HEK293T (cell line): ENCODE results near the gene THOC1.

ENCODE experiments used
- CTCF ChIA-PET: fragments of 350-600 bp; formaldehyde crosslinking; extraction: SDS; loops from one replicate; lab custom pipeline; 2021; ENCODE audit warnings: antibody characterized with exemption, inconsistent platforms; lab: Yijun Ruan, JAX
- POLR2A ChIA-PET: fragments of 350-600 bp; formaldehyde crosslinking; extraction: SDS; loops from one replicate; lab custom pipeline; 2020; ENCODE audit warnings: antibody characterized with exemption, inconsistent platforms; lab: Yijun Ruan, JAX
- DNase-seq: peaks from one replicate; pipeline ENCODE4 v3.0.0; 2012; ENCODE audit warnings: mixed read lengths; ENCODE audit errors: extremely low spot score
- ARNT ChIP-seq: fragments of 450-650 bp; IDR thresholded peaks from 2 replicates; pipeline ENCODE4 v1.6.1; 2017; ENCODE audit warnings: mild to moderate bottlenecking
- BHLHE40 ChIP-seq: fragments of 450-650 bp; IDR thresholded peaks from 2 replicates; pipeline ENCODE4 v1.6.1; 2016; ENCODE audit warnings: mild to moderate bottlenecking, moderate library complexity, borderline replicate concordance
- CTBP1 ChIP-seq: fragments of 450-650 bp; IDR thresholded peaks from 2 replicates; pipeline ENCODE4 v1.6.1; 2016; ENCODE audit warnings: borderline replicate concordance
- ELF4 ChIP-seq: fragments of 450-650 bp; IDR thresholded peaks from 2 replicates; pipeline ENCODE4 v1.6.1; 2017; ENCODE audit warnings: antibody characterized with exemption
- FOXA1 ChIP-seq: fragments of 450-650 bp; IDR thresholded peaks from 2 replicates; pipeline ENCODE4 v1.6.1; 2016; ENCODE audit warnings: mild to moderate bottlenecking
- FOXK2 ChIP-seq: fragments of 450-650 bp; IDR thresholded peaks from 2 replicates; pipeline ENCODE4 v1.6.1; 2016; ENCODE audit warnings: mild to moderate bottlenecking
- FOXM1 ChIP-seq: fragments of 450-650 bp; IDR thresholded peaks from 2 replicates; pipeline ENCODE4 v1.6.1; 2017; ENCODE audit warnings: mild to moderate bottlenecking, borderline replicate concordance
- HDGF ChIP-seq: fragments of 450-650 bp; IDR thresholded peaks from 2 replicates; pipeline ENCODE4 v1.6.1; 2017; ENCODE audit warnings: antibody characterized with exemption, borderline replicate concordance
- L3MBTL2 ChIP-seq: fragments of 450-650 bp; conservative IDR thresholded peaks from 2 replicates; pipeline ENCODE4 v1.6.1; 2016; ENCODE audit warnings: mild to moderate bottlenecking
- LEF1 ChIP-seq: fragments of 450-650 bp; IDR thresholded peaks from 2 replicates; pipeline ENCODE4 v1.6.1; 2017; ENCODE audit warnings: mild to moderate bottlenecking, borderline replicate concordance
- NFRKB ChIP-seq: fragments of 450-650 bp; IDR thresholded peaks from 2 replicates; pipeline ENCODE4 v1.6.1; 2016; ENCODE audit warnings: mild to moderate bottlenecking, moderate library complexity
- SP1 ChIP-seq: fragments of 450-650 bp; IDR thresholded peaks from 2 replicates; pipeline ENCODE4 v1.6.1; 2017
- SUZ12 ChIP-seq: fragments of 450-650 bp; IDR thresholded peaks from 2 replicates; pipeline ENCODE4 v1.6.1; 2016; ENCODE audit warnings: mild to moderate bottlenecking
- TARDBP ChIP-seq: fragments of 450-650 bp; IDR thresholded peaks from 2 replicates; pipeline ENCODE4 v1.6.1; 2016
- ZNF384 ChIP-seq: fragments of 450-650 bp; IDR thresholded peaks from 2 replicates; pipeline ENCODE4 v1.6.1; 2016
- TF ChIP-seq, protein P1 (sequence below): fragments of 450-650 bp; IDR thresholded peaks from 2 replicates; pipeline ENCODE4 v1.6.1; 2016

Gene THOC1

GRCh38 chr18:240175-240574 lies 27.7 kb downstream of the THOC1 start:
- CTCF ChIA-PET = no interaction called here
- DNase-seq = no peak
- POLR2A ChIA-PET = no interaction called here
- no peak for TF ChIP-seq L3MBTL2
- TF ChIP-seq ARNT = no peak
- no peak for TF ChIP-seq FOXM1
- no peak for TF ChIP-seq HDGF
- no peak for TF ChIP-seq BHLHE40
- TF ChIP-seq ELF4 = no peak
- TF ChIP-seq TARDBP = no peak
- TF ChIP-seq, protein P1, sequence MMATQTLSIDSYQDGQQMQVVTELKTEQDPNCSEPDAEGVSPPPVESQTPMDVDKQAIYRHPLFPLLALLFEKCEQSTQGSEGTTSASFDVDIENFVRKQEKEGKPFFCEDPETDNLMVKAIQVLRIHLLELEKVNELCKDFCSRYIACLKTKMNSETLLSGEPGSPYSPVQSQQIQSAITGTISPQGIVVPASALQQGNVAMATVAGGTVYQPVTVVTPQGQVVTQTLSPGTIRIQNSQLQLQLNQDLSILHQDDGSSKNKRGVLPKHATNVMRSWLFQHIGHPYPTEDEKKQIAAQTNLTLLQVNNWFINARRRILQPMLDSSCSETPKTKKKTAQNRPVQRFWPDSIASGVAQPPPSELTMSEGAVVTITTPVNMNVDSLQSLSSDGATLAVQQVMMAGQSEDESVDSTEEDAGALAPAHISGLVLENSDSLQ = no peak
- no peak for TF ChIP-seq FOXA1
- no peak for TF ChIP-seq SP1
- no peak for TF ChIP-seq SUZ12
- TF ChIP-seq LEF1 = no peak
- TF ChIP-seq CTBP1 = no peak
- no peak for TF ChIP-seq NFRKB
- TF ChIP-seq FOXK2 = no peak
- TF ChIP-seq ZNF384 = no peak

GRCh38 chr18:231563-231962 lies 36.3 kb downstream of the THOC1 start:
- CTCF ChIA-PET = no interaction called here
- no peak for TF ChIP-seq SUZ12
- TF ChIP-seq FOXA1 = no peak
- no peak for TF ChIP-seq ZNF384
- TF ChIP-seq LEF1 = no peak
- POLR2A ChIA-PET = no interaction called here
- no peak for DNase-seq

DNA sequence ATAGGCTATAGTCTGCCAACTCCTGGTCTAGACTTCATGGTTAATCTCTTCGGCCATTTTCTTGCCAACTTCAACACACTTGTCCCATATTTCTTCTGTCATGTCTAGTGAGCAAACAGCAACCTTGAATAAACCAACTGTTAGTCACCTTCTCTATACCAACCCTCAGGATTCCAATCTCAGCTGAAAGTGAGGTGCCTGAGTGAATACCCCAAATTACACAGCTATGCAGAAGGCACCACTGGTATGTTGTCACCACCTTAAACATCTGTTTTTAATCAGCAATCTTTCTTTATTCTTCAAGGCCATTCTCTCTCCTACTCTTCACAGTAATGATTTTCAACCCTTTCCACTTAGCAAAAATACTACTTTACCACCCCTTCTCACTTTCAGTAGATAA lies 39.3 kb downstream of the THOC1 start:
- POLR2A ChIA-PET = no interaction called here
- TF ChIP-seq, protein P1 = no peak
- no peak for TF ChIP-seq SP1
- TF ChIP-seq FOXM1 = no peak
- no peak for TF ChIP-seq ZNF384
- no peak for TF ChIP-seq NFRKB
- no peak for TF ChIP-seq BHLHE40
- TF ChIP-seq LEF1 = no peak
- no peak for TF ChIP-seq SUZ12
- no peak for TF ChIP-seq L3MBTL2
- no peak for TF ChIP-seq HDGF
- TF ChIP-seq FOXK2 = no peak
- TF ChIP-seq ELF4 = no peak
- TF ChIP-seq ARNT = no peak
- no peak for TF ChIP-seq CTBP1
- no peak for TF ChIP-seq TARDBP
- CTCF ChIA-PET = interaction anchor here (1.0 kb wide), 1 partner anchor 41 kb away, joined by 3 read pairs; no protein-coding TSS in a partner anchor

DNA sequence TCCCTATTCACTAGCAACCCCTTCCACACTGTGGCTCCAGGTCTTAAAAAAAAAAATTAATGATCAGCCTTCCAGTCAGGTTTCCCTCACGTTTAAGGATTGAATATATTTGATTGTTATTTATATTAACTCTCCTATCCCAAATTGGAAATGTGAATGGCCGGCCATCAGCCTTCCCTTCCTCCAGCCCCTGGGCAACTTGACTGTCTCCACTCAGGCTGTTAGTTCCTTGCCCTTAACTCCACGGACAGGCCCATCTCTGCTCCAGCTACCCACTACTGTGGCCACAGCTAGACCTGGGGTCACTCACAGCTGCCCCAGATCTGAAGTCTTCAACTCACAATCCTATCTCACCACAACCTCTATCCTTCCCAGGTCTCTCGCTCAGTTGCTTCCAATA lies 39.9 kb downstream of the THOC1 start:
- no peak for DNase-seq
- TF ChIP-seq LEF1 (no peak), FOXK2 (no peak), CTBP1 (no peak), TARDBP (no peak), FOXA1 (no peak), HDGF (no peak)
- TF ChIP-seq, protein P1 = no peak
- POLR2A ChIA-PET = no interaction called here
- CTCF ChIA-PET = no interaction called here

More for the DNA sequence above, 39.3 kb downstream of the THOC1 start:
- DNase-seq = no peak

DNA sequence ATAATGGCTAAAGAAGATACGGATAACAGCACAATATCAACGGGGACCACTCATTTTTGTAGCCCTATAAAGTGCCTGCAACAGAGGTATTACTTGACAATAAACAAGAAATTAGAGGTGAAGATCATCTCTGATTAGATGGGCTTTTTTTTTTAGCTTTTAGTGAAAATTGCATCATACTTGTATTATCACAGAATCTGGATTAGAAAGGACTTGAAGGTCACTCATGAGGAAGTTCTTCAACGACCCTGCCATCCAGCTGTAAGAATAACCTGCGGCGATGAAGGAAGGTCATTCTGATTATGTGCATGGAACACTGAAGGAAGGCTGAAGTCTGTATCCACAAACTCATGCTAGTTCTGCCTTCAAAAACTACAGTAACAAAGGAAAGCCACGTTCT lies 40.5 kb downstream of the THOC1 start:
- TF ChIP-seq ARNT (no peak), SUZ12 (no peak), ZNF384 (no peak), ELF4 (no peak), L3MBTL2 (no peak), CTBP1 (no peak), LEF1 (no peak), FOXM1 (no peak), HDGF (no peak), TARDBP (no peak), FOXK2 (no peak), FOXA1 (no peak)
- TF ChIP-seq, protein P1 = no peak
- DNase-seq = no peak
- ChIA-PET POLR2A (no interaction called here), CTCF (interaction anchor here (1.4 kb wide), 1 partner anchor 8 kb away, joined by 3 read pairs; no protein-coding TSS in a partner anchor)

DNA sequence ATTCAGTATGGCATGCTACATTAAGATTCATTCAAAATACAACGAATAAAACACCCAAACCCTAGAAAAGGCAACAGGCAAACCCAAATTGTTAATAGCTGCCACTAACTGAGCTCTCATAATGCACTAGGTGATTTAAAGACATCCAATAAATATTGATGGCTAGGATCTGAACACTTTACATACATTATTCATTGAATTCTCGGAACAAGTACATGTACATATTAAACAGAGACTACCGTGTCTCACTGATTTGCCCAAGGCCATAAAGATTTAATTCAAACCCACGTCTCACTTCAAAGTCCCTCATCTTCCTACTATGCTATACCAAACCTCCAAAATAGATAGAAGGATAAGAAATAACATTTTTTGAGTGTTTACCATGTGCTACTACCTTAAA lies 42.1 kb downstream of the THOC1 start:
- ChIA-PET CTCF (no interaction called here), POLR2A (interaction anchor here (1.3 kb wide), 1 partner anchor 42 kb away, joined by 3 read pairs; the partner anchor contains the start of gene THOC1)
- no peak for DNase-seq
- TF ChIP-seq CTBP1 (no peak), BHLHE40 (no peak), ZNF384 (no peak), FOXM1 (no peak), ARNT (no peak), L3MBTL2 (no peak), TARDBP (no peak), LEF1 (no peak), FOXK2 (no peak), ELF4 (no peak), FOXA1 (no peak), NFRKB (no peak), HDGF (no peak), SUZ12 (no peak), SP1 (no peak)
- TF ChIP-seq, protein P1 = no peak
